MM.1S (cell line): ENCODE measurements around the gene ZNF787.

Source experiments
- DNase-seq: peaks from one replicate; pipeline ENCODE4 v3.0.0-alpha.2; 2015
- H2AFZ ChIP-seq: fragments of 300-600 bp; sonication (generic); 2 replicates; pipeline ENCODE4 v1.6.0; 2016; ENCODE audit warnings: antibody characterized with exemption, low read length
- H3F3A ChIP-seq: fragments of 300-600 bp; sonication (generic); 2 replicates; pipeline ENCODE4 v1.6.1; 2016; ENCODE audit warnings: mild to moderate bottlenecking, antibody characterized with exemption, low read length, moderate library complexity, mixed read lengths; ENCODE audit not compliant: insufficient read depth
- H3K27ac ChIP-seq: fragments of 300-600 bp; sonication (generic); 2 replicates; pipeline ENCODE4 v1.5.1; 2016; ENCODE audit warnings: mild to moderate bottlenecking, low read length
- H3K27me3 ChIP-seq: fragments of 300-600 bp; sonication (generic); replicated peaks from 2 replicates; pipeline ENCODE4 v1.6.0; 2016; ENCODE audit warnings: low read length; ENCODE audit not compliant: insufficient read depth
- H3K36me3 ChIP-seq: fragments of 300-600 bp; sonication (generic); replicated peaks from 2 replicates; pipeline ENCODE4 v1.6.1; 2016; ENCODE audit warnings: mild to moderate bottlenecking, low read length, mixed read lengths; ENCODE audit not compliant: insufficient read depth
- H3K4me1 ChIP-seq: fragments of 300-600 bp; sonication (generic); 2 replicates; pipeline ENCODE4 v1.6.1; 2016; ENCODE audit warnings: low read length, mixed read lengths
- H3K4me2 ChIP-seq: fragments of 300-600 bp; sonication (generic); 2 replicates; pipeline ENCODE4 v1.6.0; 2016; ENCODE audit warnings: low read depth, low read length
- H3K4me3 ChIP-seq: fragments of 300-600 bp; sonication (generic); 2 replicates; pipeline ENCODE4 v1.5.1; 2016; ENCODE audit warnings: low read length, mixed read lengths
- H3K79me2 ChIP-seq: fragments of 300-600 bp; sonication (generic); 2 replicates; pipeline ENCODE4 v1.6.1; 2016; ENCODE audit warnings: mixed run types, low read length, mixed read lengths
- H3K9ac ChIP-seq: fragments of 300-600 bp; sonication (generic); 2 replicates; pipeline ENCODE4 v1.6.1; 2016; ENCODE audit warnings: low read length, mixed read lengths
- H3K9me2 ChIP-seq: fragments of 300-600 bp; sonication (generic); replicated peaks from 2 replicates; pipeline ENCODE4 v1.6.1; 2016; ENCODE audit warnings: mild to moderate bottlenecking, low read length, mixed read lengths; ENCODE audit not compliant: insufficient read depth
- H3K9me3 ChIP-seq: fragments of 300-600 bp; sonication (generic); replicated peaks from 2 replicates; pipeline ENCODE4 v1.6.1; 2016; ENCODE audit warnings: mild to moderate bottlenecking, low read length, mixed read lengths; ENCODE audit not compliant: insufficient read depth
- H4K20me1 ChIP-seq: fragments of 300-600 bp; sonication (generic); 2 replicates; pipeline ENCODE4 v1.6.1; 2016; ENCODE audit warnings: mild to moderate bottlenecking, low read length, moderate library complexity, mixed read lengths; ENCODE audit not compliant: insufficient read depth
- EZH2 ChIP-seq: fragments of 300-600 bp; sonication (generic); optimal IDR thresholded peaks from 2 replicates; pipeline ENCODE3; 2017; ENCODE audit warnings: low read depth, mild to moderate bottlenecking, antibody characterized with exemption, low read length, mixed read lengths
- EZH2phosphoT487 ChIP-seq: fragments of 300-600 bp; sonication (generic); IDR thresholded peaks from 2 replicates; pipeline ENCODE4 v1.6.1; 2018; ENCODE audit warnings: antibody characterized with exemption, low read length
- TF ChIP-seq, protein P1 (sequence below): fragments of 300-600 bp; sonication (generic); IDR thresholded peaks from 2 replicates; pipeline ENCODE4 v1.5.1; 2016; ENCODE audit warnings: antibody characterized with exemption, low read length, mixed read lengths

Gene ZNF787

DNA sequence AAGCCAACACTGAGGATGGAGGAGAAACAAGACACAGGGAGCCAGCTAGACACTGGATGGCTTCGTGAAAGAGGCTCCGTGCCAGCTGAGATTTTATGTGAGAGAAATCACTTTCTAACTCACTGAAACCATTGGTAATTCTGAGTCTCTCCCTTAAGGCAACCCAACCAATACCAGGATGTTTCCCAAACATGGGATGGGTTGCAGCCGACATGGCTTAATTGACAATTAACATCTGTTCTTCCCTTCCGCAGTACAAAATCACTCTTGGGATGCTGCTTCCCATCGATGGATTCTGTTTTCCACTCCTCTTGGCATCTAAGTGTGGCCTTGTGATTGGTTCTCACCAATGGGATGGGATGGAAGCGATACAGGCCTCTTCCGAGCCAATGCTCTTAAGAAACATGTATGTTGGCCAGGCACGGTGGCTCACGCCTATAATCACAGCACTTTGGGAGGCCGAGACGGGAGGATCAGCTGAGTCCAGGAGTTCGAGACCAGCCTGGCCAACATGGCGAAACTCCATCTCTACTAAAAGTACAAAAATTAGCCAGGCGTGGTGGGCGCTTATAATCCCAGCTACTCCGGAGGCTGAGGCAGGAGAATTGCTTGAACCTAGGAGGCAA is 2.3 kb upstream of the ZNF787 start:
- Histone ChIP-seq H3K9me3 (no peaks in the 10 kb centered on the region), H3K9ac (no peak overlapping the region), H3K27ac (no peak overlapping the region), H3K79me2 (peaks cover 23% of the 10 kb centered on the region), H3K4me2 (no peak overlapping the region), H3F3A (no peaks in the 10 kb centered on the region), H3K4me3 (no peak overlapping the region), H3K9me2 (no peaks in the 10 kb centered on the region), H2AFZ (no peak overlapping the region), H4K20me1 (no peaks in the 10 kb centered on the region), H3K4me1 (peaks cover 13% of the 10 kb centered on the region; the same call in 1 of the 2 replicates), H3K27me3 (no peaks in the 10 kb centered on the region), H3K36me3 (no peaks in the 10 kb centered on the region)
- no peak for DNase-seq
- TF ChIP-seq EZH2phosphoT487 = no peak
- no peak for TF ChIP-seq EZH2
- TF ChIP-seq, protein P1, sequence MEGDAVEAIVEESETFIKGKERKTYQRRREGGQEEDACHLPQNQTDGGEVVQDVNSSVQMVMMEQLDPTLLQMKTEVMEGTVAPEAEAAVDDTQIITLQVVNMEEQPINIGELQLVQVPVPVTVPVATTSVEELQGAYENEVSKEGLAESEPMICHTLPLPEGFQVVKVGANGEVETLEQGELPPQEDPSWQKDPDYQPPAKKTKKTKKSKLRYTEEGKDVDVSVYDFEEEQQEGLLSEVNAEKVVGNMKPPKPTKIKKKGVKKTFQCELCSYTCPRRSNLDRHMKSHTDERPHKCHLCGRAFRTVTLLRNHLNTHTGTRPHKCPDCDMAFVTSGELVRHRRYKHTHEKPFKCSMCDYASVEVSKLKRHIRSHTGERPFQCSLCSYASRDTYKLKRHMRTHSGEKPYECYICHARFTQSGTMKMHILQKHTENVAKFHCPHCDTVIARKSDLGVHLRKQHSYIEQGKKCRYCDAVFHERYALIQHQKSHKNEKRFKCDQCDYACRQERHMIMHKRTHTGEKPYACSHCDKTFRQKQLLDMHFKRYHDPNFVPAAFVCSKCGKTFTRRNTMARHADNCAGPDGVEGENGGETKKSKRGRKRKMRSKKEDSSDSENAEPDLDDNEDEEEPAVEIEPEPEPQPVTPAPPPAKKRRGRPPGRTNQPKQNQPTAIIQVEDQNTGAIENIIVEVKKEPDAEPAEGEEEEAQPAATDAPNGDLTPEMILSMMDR = no peak

DNA sequence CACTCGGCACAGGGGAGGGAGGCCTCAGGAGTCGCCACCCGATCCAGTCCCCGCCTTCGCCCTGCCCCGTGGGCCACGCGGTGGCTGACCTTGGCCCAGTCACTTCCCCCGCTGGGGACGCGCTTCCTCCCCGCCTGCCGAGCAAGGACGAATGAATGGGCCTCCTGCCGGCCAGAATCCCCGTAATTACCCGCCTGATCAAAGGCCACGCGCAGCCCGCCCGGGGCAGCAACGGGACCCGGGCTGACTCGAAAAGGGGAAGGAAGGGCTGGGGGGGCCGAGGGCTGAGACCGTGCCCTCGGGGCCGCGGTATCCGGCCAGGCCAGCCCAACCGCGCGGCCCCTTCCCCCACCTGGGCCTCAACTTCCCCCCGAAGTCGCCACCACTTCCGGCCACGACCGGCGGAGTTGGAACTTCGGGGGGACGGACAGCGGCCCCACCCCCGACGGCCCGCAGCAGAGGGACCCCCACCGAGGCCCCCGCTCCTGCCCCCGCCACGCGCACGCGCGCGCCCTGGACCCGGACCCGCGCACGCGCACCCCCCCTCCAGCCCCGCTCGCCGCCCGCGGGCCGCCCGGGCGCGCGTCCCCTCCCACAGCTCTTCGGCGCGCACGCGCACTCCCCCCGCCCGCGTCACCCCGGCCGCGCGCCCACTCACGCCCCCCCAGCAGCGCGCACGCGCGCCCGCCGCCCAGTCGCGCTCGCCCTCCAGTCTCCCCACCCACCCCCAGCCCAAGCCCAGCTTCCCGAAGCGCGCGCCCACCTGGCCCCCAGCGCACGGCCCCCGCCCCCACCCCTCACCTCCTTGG is 520 bp downstream of the ZNF787 start:
- H3K27me3 ChIP-seq = no peaks in the 10 kb centered on the region
- no peak for TF ChIP-seq EZH2phosphoT487
- no peak for TF ChIP-seq EZH2
- TF ChIP-seq, protein P1 = no peak
- peak; percentile 82 for DNase-seq

DNA sequence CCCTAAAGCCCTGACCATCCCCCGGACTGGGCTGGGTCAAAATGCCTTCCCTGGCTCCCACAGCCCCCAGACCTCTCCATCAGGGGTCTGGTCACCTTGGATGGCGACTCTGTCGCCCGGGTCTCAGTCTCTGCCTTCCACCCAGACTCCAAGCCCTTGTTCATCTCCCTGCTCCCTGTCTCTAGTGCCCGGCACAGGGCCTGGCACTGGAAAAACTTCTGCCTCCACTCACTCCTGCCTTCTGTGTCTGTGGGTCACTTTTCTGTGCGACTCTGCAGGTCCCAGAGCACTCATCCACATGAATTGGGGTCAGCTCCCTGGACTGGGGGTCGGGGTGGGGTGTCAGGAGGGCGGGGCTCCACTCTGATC is 1.1 kb downstream of the ZNF787 start:
- H3K4me1 ChIP-seq = peaks cover 13% of the 10 kb centered on the region; the same call in 1 of the 2 replicates
- H3K9ac ChIP-seq = peak overlapping the region; percentile 99
- H3K4me3 ChIP-seq = peak overlapping the region; percentile 95
- peaks cover 57% of the 10 kb centered on the region for H3K79me2 ChIP-seq
- H3K9me3 ChIP-seq = no peaks in the 10 kb centered on the region
- no peak overlapping the region for H2AFZ ChIP-seq
- peak overlapping the region; percentile 100 for H3K4me2 ChIP-seq
- no peaks in the 10 kb centered on the region for H3K9me2 ChIP-seq
- DNase-seq = no peak
- H3K27me3 ChIP-seq = no peaks in the 10 kb centered on the region
- H3K27ac ChIP-seq = peak overlapping the region; percentile 83
- no peaks in the 10 kb centered on the region for H3F3A ChIP-seq
- no peaks in the 10 kb centered on the region for H3K36me3 ChIP-seq
- TF ChIP-seq EZH2phosphoT487 (no peak), EZH2 (no peak)
- TF ChIP-seq, protein P1 = no peak
- peaks cover 5% of the 10 kb centered on the region for H4K20me1 ChIP-seq

More for the DNA sequence above, 520 bp downstream of the ZNF787 start:
- Histone ChIP-seq H3K27ac (peak overlapping the region; percentile 83), H3K79me2 (peaks cover 51% of the 10 kb centered on the region), H2AFZ (peak overlapping the region; percentile 67), H4K20me1 (peaks cover 4% of the 10 kb centered on the region), H3F3A (no peaks in the 10 kb centered on the region), H3K9me3 (no peaks in the 10 kb centered on the region), H3K9me2 (no peaks in the 10 kb centered on the region), H3K9ac (peak overlapping the region; percentile 99), H3K4me1 (peaks cover 13% of the 10 kb centered on the region; the same call in 1 of the 2 replicates), H3K36me3 (no peaks in the 10 kb centered on the region), H3K4me2 (peak overlapping the region; percentile 100), H3K4me3 (peak overlapping the region; percentile 95)
